MM.1S (cell line): ENCODE measurements around the gene CTRB1.

Source experiments
- DNase-seq: peaks from one replicate; pipeline ENCODE4 v3.0.0-alpha.2; 2015
- H2AFZ ChIP-seq: fragments of 300-600 bp; sonication (generic); 2 replicates; pipeline ENCODE4 v1.6.0; 2016; ENCODE audit warnings: antibody characterized with exemption, low read length
- H3F3A ChIP-seq: fragments of 300-600 bp; sonication (generic); 2 replicates; pipeline ENCODE4 v1.6.1; 2016; ENCODE audit warnings: mild to moderate bottlenecking, antibody characterized with exemption, low read length, moderate library complexity, mixed read lengths; ENCODE audit not compliant: insufficient read depth
- H3K27ac ChIP-seq: fragments of 300-600 bp; sonication (generic); 2 replicates; pipeline ENCODE4 v1.5.1; 2016; ENCODE audit warnings: mild to moderate bottlenecking, low read length
- H3K27me3 ChIP-seq: fragments of 300-600 bp; sonication (generic); replicated peaks from 2 replicates; pipeline ENCODE4 v1.6.0; 2016; ENCODE audit warnings: low read length; ENCODE audit not compliant: insufficient read depth
- H3K36me3 ChIP-seq: fragments of 300-600 bp; sonication (generic); replicated peaks from 2 replicates; pipeline ENCODE4 v1.6.1; 2016; ENCODE audit warnings: mild to moderate bottlenecking, low read length, mixed read lengths; ENCODE audit not compliant: insufficient read depth
- H3K4me1 ChIP-seq: fragments of 300-600 bp; sonication (generic); 2 replicates; pipeline ENCODE4 v1.6.1; 2016; ENCODE audit warnings: low read length, mixed read lengths
- H3K4me2 ChIP-seq: fragments of 300-600 bp; sonication (generic); 2 replicates; pipeline ENCODE4 v1.6.0; 2016; ENCODE audit warnings: low read depth, low read length
- H3K4me3 ChIP-seq: fragments of 300-600 bp; sonication (generic); 2 replicates; pipeline ENCODE4 v1.5.1; 2016; ENCODE audit warnings: low read length, mixed read lengths
- H3K79me2 ChIP-seq: fragments of 300-600 bp; sonication (generic); 2 replicates; pipeline ENCODE4 v1.6.1; 2016; ENCODE audit warnings: mixed run types, low read length, mixed read lengths
- H3K9ac ChIP-seq: fragments of 300-600 bp; sonication (generic); 2 replicates; pipeline ENCODE4 v1.6.1; 2016; ENCODE audit warnings: low read length, mixed read lengths
- H3K9me2 ChIP-seq: fragments of 300-600 bp; sonication (generic); replicated peaks from 2 replicates; pipeline ENCODE4 v1.6.1; 2016; ENCODE audit warnings: mild to moderate bottlenecking, low read length, mixed read lengths; ENCODE audit not compliant: insufficient read depth
- H3K9me3 ChIP-seq: fragments of 300-600 bp; sonication (generic); replicated peaks from 2 replicates; pipeline ENCODE4 v1.6.1; 2016; ENCODE audit warnings: mild to moderate bottlenecking, low read length, mixed read lengths; ENCODE audit not compliant: insufficient read depth
- H4K20me1 ChIP-seq: fragments of 300-600 bp; sonication (generic); 2 replicates; pipeline ENCODE4 v1.6.1; 2016; ENCODE audit warnings: mild to moderate bottlenecking, low read length, moderate library complexity, mixed read lengths; ENCODE audit not compliant: insufficient read depth
- CTCF ChIP-seq: fragments of 300-600 bp; sonication (generic); IDR thresholded peaks from 2 replicates; pipeline ENCODE4 v1.5.1; 2016; ENCODE audit warnings: antibody characterized with exemption, low read length, mixed read lengths
- EZH2 ChIP-seq: fragments of 300-600 bp; sonication (generic); optimal IDR thresholded peaks from 2 replicates; pipeline ENCODE3; 2017; ENCODE audit warnings: low read depth, mild to moderate bottlenecking, antibody characterized with exemption, low read length, mixed read lengths
- EZH2phosphoT487 ChIP-seq: fragments of 300-600 bp; sonication (generic); IDR thresholded peaks from 2 replicates; pipeline ENCODE4 v1.6.1; 2018; ENCODE audit warnings: antibody characterized with exemption, low read length

Gene CTRB1

GRCh38 chr16:75206749-75207451 lies 11.9 kb upstream of the CTRB1 start, which contains the start of gene CTRB2:
CTRB2 (minus strand) TSS chr16:75207161; CDS start chr16:75207141, 20 bp downstream.
- Histone ChIP-seq H4K20me1 (no peaks in the 10 kb centered on the region), H3K79me2 (no peaks in the 10 kb centered on the region), H3K36me3 (no peaks in the 10 kb centered on the region), H2AFZ (no peak within 1 kb of the TSS), H3K4me2 (no peak within 1 kb of the TSS), H3F3A (no peaks in the 10 kb centered on the region), H3K4me1 (no peaks in the 10 kb centered on the region), H3K9me3 (no peaks in the 10 kb centered on the region), H3K9me2 (no peaks in the 10 kb centered on the region), H3K27ac (no peak within 1 kb of the TSS), H3K9ac (no peak within 1 kb of the TSS), H3K27me3 (no peaks in the 10 kb centered on the region), H3K4me3 (no peak within 1 kb of the TSS)
- DNase-seq = no peak
- TF ChIP-seq EZH2phosphoT487 (no peak), EZH2 (no peak), CTCF (no peak)

- H2AFZ ChIP-seq = no peak overlapping the region
- no peaks in the 10 kb centered on the region for H3K36me3 ChIP-seq
- H3K27me3 ChIP-seq = no peaks in the 10 kb centered on the region
- no peak overlapping the region for H3K4me3 ChIP-seq
- H3K9me3 ChIP-seq = no peaks in the 10 kb centered on the region
- no peak for DNase-seq
- no peak overlapping the region for H3K4me2 ChIP-seq
- no peaks in the 10 kb centered on the region for H3K4me1 ChIP-seq
- H4K20me1 ChIP-seq = no peaks in the 10 kb centered on the region
- TF ChIP-seq CTCF = no peak
- no peak overlapping the region for H3K9ac ChIP-seq
- H3K79me2 ChIP-seq = no peaks in the 10 kb centered on the region
- H3K9me2 ChIP-seq = no peaks in the 10 kb centered on the region
- no peaks in the 10 kb centered on the region for H3F3A ChIP-seq
- H3K27ac ChIP-seq = no peak overlapping the region
These were observed 11.0 kb upstream of the CTRB1 start for GRCh38 chr16:75207831-75208230.

DNA sequence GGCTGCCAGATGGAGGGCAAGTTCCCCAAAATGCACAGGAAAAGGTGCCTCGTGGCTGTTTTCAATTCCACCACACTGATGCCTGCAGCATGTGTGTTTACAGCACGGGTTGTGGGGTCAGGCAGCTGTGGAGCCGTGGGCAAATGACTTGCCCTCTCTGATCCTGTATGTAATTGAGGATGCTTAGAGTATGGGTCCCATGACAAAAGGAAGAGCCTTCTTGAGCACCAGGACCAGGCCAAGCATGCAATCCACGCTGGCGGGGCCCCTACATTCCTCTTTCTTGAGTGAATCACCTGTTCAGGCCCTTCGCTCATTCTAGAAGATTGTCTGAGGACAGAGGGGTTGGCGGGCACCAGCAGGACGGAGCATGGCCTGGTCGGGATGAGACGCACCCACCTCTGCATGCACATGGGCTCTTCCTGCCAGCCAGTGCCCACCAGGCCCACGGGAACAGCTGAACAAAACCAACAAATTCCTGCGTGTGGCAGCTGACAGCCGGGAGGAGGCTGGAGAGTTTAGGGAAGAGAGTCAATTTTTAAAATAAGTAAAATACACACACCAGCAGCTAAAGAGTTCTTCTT lies 10.5 kb upstream of the CTRB1 start:
- TF ChIP-seq CTCF (no peak), EZH2phosphoT487 (no peak), EZH2 (no peak)
- Histone ChIP-seq H3K27me3 (no peaks in the 10 kb centered on the region), H3K9me3 (no peaks in the 10 kb centered on the region), H4K20me1 (no peaks in the 10 kb centered on the region), H3K4me2 (no peak overlapping the region), H3K9me2 (no peaks in the 10 kb centered on the region), H3K36me3 (no peaks in the 10 kb centered on the region), H3F3A (no peaks in the 10 kb centered on the region), H3K79me2 (no peaks in the 10 kb centered on the region), H2AFZ (no peak overlapping the region), H3K9ac (no peak overlapping the region), H3K4me3 (no peak overlapping the region), H3K27ac (no peak overlapping the region), H3K4me1 (no peaks in the 10 kb centered on the region)
- no peak for DNase-seq
